ENCODE results near the gene ARRDC4.

DNA sequence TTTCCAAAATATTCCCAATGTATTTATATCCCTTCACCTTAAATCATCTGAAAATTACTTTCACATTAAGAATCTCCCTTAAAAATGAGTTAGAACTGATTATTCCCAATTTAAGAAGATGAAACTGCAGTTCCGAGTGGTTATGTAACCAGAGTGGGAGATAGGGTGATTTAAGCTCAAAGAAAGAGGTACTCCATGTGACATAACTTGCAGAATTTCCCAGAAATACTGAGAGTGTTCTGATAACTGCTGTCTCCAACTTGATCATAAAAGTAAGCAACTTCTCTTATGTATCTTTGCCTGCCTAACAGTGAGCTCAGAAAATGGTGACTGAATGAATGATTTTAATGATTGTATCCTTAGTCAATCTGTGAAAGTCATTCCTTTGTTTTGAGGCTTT is 32.3 kb downstream of the ARRDC4 start:
- no peak for TF ChIP-seq CTCF (conservative IDR thresholded peaks at IDR 0.05; ENCODE audit: low read depth, low read length)
- TF ChIP-seq RAD21 (IDR thresholded peaks at IDR 0.05; ENCODE audit: low read length), result no peak
- TF ChIP-seq FOS (IDR thresholded peaks at IDR 0.05; ENCODE audit: low read depth, low read length), result no peak
- no peak for TF ChIP-seq RFX5 (IDR thresholded peaks at IDR 0.05; ENCODE audit: low read depth, low read length)
- TF ChIP-seq USF2 (IDR thresholded peaks at IDR 0.05; ENCODE audit: low read depth, low read length), result no peak
- TF ChIP-seq POLR2A (IDR thresholded peaks at IDR 0.05; ENCODE audit: low read depth, low read length), result no peak
- no peak for TF ChIP-seq ELK1 (IDR thresholded peaks at IDR 0.05; ENCODE audit: borderline replicate concordance, low read depth, low read length)
- no peak for TF ChIP-seq NFE2L2 (IDR thresholded peaks at IDR 0.05; ENCODE audit: low read depth, low read length)
- no peak for TF ChIP-seq CHD1 (IDR thresholded peaks at IDR 0.05; ENCODE audit: low read depth, low read length)
- TF ChIP-seq SMC3 (IDR thresholded peaks at IDR 0.05; ENCODE audit: low read depth, low read length), result no peak
- TF ChIP-seq MXI1 (IDR thresholded peaks at IDR 0.05; ENCODE audit: borderline replicate concordance, low read depth, low read length), result no peak
- TF ChIP-seq CEBPB (IDR thresholded peaks at IDR 0.05; ENCODE audit: low read depth, low read length), result no peak

All from IMR-90 (cell line).